Right lung (tissue), 5 donors: ENCODE data around the gene JPH3. TPM values are rescaled to one million over a fixed set of nuclear protein-coding genes. Genes with fewer than 3 reads are reported as not detected.

ENCODE experiments used
- DNase-seq, 2 donors: peaks; one replicate each; pipeline ENCODE4 v3.0.0-alpha.2; 2013
- polyA plus RNA-seq, 5 donors: library from polyadenylated mRNA; unstranded; fragments of 120-200 nt; gene quantifications; one replicate each; pipeline versions ENCODE4 v1.2.1 to v1.2.3, GENCODE V29; 2013; ENCODE audit warnings: inconsistent platforms in 1 of 5, low replicate concordance in 1 of 5; ENCODE audit not compliant: insufficient read length in 5 of 5, insufficient read depth in 1 of 5

JPH3 gene
- polyA plus RNA-seq, 5 donors, result 0.69 to 1.5 (median 1.1) TPM

DNA sequence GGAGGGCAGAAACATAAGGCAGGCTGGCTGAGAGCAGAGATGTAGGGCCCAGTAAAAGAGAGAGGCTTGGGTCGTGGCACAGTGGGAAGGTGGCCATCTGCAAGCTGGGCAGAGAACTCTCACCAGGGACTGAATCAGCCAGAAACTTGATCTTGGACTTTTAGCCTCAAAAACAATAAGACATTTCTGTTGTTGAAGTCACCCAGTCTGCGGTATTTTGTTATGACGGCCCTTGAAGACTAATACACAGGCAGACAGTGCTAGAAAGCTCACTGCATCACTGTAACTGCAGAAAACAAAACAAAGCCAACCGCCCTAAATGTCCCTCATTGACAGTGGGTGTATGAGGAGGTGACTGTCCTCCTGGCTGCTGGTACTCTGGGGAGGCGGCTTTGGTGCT, 3.9 kb upstream of the JPH3 start:
- DNase-seq, result no peak

- no peak for DNase-seq
Observed at GRCh38 chr16:87600246-87600645, 2.1 kb upstream of the JPH3 start.

DNA sequence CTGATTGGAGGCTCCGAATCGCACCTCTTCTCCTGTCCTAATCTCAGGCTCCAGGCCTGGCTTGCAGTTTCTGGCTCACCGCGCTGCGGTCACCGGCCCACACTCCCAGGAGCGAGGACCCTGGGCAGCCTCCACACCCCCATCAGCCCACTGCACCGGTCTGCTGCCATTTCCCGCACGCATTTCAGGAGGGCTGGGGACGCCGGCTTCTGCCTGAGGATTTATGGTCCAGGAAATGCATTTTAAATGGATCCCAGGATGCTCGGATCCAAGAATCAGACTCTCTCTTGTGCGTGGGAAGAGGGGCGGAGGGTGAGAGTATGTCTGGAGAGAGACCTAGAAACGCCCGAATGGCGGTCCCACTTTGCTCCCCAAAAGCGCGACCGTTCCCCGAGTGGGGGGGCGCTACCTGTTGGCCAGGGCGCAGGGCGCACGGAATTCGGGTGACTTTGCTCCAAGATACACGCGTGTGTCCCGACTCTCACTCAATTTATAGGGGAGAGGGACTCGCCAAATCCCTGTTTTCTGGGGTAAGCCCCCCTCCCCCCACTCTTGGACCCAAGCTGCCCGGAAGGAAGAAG, 817 bp upstream of the JPH3 start:
- no peak for DNase-seq

- DNase-seq, result no peak
Observed at GRCh38 chr16:87602821-87603683, 744 bp downstream of the JPH3 start.

- DNase-seq, result no peak
Observed at GRCh38 chr16:87603684-87604633, 1.7 kb downstream of the JPH3 start.

- no peak for DNase-seq
Observed at GRCh38 chr16:87604634-87605111, 2.4 kb downstream of the JPH3 start.

DNA sequence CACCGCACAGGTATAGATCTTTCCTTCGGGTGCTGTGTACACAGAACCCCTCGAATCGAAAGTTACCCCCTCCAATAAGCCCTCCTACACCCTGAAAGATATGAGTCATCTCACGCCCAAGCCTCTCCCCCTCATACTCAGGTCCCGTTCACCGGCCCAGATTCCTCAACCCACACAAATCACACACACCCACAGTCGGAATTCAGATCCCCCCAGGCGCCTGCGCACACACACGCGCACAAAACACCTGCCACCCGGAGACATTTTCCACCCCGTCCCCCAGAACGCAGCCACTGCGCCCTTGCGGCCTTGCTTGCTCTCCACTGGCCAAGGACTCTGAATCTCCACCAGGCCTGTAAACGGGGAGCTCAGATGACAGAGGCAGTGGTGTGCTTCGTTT, 4.9 kb downstream of the JPH3 start:
- no peak for DNase-seq

GRCh38 chr16:87607871-87608270, 5.6 kb downstream of the JPH3 start:
- no peak for DNase-seq

DNA sequence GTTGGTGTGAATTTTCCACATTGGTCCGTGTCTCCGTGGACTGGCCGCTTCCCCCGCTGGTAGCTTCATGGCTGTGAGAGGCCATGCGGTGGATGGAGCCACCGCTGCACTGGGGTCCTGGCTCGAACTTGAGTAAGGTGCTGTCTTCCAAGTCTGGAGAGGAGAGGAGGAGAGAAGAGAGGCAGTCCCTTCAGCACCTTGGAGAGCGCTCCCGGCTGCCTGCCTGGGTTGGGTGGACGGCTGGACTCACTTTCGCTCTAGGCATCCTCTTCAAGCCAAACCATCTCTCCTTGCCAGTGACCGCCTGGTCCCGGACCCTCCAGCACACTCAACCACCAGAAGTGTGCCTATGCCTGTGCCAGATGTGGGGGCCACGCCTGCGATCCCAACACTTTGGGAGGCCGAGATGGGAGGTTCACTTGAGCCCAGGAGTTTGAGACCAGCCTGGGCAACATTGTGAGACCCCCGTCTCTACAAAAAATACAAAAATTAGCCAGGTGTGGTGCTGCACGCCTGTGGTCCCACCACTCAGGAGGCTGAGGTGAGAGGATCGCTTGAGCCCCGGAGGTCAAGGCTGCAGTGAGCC, 6.2 kb downstream of the JPH3 start:
- DNase-seq, result peak; percentile 47 to 58

- no peak for DNase-seq
Observed at GRCh38 chr16:87610026-87610425, 7.7 kb downstream of the JPH3 start.

DNA sequence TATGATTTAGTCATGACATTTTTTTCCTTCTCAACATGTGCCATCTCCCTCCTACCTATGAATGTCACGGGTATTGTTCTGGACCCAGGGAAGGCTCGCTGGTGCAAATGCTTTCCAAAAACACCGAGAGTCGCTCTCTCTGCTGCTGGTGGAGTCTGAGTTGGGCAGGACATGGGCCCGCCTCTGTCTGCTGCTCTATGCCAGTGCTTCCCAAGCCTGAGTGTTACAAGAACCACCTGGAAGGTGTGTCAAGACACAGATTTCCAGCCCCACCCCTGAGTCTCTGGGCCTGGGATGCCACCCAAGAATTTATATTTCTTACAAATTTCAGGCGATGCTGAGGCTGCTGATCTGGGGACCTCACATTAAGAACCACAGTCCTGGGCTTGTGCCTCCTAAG, 9.1 kb downstream of the JPH3 start:
- DNase-seq, result no peak

DNA sequence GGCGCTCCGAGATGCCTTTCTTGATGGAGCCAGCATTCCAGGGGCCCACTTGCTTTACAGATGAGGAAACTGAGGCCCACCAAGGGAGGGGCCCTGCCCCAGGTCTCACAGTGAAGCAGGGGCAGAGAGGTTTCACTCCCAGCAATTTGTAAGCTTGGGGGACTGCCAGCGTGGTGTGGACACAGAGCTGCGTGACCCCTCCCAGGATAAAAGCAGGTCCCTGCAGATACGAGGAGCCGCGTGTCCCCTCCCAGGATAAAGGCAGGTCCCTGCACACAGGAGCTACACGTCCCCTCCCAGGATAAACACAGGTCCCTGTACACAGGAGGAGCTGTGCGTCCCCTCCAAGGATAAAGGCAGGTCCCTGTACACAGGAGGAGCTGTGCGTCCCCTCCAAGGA, 11.7 kb downstream of the JPH3 start:
- no peak for DNase-seq

- DNase-seq, result no peak
Observed at GRCh38 chr16:87615621-87616041, 13.3 kb downstream of the JPH3 start.

GRCh38 chr16:87616556-87616955, 14.2 kb downstream of the JPH3 start:
- no peak for DNase-seq

- DNase-seq, result no peak
Observed at GRCh38 chr16:87618216-87618615, 15.9 kb downstream of the JPH3 start.

- no peak for DNase-seq
Observed at GRCh38 chr16:87619360-87620200, 17.3 kb downstream of the JPH3 start.

DNA sequence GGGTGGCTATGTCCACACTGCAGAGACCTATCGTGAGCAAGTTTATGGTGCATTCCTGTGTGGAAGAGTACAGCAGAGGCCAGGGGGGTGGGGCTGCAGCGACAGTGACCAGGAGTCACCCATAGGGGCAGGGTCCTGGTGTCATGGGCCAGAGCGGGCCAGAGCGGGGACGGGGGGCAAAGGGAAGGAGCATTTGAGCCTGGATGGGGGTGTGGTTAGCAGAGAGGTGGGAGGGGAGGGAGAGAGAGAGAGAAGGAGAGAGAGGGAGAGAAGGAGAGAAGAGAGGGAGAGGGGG, 17.8 kb downstream of the JPH3 start:
- no peak for DNase-seq

DNA sequence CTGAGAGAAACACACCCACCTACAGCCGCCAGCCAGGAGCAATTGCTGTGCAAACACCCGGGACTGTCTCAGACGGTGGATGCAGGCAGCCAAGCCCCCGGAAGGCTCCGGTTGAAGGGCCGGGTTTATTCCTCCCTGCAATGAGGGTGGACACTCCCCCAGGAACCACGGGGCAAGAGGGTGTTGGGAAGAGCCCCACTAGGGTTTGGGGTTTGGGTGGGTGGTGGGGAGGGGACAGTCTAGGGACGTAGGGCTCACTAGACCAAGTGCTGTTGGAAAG, 19.2 kb downstream of the JPH3 start:
- no peak for DNase-seq

DNA sequence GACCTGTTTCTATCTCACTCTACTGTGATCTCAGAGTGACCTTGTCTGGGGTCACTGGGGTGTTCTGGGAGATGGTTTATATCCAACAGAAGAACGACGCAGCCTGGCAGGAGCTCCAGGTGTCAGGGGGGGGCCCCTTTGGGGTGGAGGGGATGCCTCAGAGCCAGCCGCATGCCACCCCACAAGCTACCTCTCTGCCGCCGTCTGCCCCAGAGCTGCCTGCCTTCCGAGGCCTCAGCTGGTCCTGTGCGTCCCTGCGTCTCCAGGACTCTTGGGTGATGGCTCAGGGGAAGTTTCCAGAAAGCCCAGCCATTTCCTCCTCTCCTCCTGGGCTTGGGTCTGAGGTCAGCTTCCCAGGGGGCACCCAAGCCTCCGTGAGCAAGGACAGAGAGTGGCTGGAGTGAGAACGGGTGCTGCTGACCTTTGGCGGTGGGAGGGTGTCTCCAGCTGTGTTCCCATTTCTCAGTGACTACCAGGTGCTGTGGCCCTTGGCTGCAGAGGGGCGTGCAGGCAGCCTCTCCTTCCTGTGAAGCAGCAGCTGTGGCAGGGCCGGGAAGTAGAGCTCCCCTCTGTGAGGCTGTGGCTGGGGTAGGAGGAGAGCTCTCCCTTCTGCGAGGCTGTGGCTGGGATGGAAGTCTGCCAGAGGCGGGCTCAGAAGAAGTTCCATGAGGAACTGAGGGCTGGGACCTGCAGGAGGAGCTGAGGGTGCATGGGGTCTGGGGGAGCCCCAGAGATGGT, 19.8 kb downstream of the JPH3 start:
- DNase-seq, result no peak

- no peak for DNase-seq
Observed at GRCh38 chr16:87622756-87623319, 20.5 kb downstream of the JPH3 start.
